Measurements from ENCODE around the gene SLC34A3.

SLC34A3 gene

DNA sequence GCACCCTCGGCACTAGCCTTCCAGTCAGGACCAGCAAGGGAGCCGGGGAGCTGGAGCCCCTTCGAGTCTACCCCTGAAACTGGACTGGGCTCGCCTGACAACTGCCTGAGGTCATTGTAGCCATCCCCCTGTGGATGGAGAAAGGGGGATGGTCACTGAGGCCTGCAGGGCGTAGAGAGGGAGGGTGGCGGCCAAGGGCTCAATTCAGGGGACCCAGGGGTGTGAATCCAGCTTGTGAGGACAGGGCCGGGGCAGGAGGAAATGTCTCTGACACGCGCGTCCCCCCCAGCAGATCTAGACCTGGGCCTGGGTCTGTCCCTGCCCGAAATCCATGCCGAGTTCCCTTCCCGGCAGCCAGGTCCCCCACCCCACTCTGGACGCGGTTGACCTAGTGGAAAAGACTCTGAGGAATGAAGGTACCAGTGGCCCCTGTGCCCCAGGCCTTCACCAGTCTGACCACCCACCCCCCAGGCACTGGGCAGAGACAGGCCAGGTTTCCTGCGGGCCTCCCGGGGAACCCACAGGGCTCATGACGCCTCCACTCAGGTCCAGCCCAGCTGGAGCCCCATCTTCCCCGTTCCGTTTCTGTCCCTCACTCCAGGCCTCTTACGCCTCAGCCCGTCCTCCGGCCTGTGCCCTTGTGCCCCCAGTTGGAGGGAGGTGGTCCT is 805 bp downstream of the SLC34A3 start:
- Histone ChIP-seq H3K27ac (ENCODE audit: low read depth, low read length) (no peak overlapping the region), H3K4me2 (ENCODE audit: low read length) (no peak overlapping the region), H3K79me2 (ENCODE audit: control insufficient read depth, insufficient read depth, low read length, poor library complexity) (no peaks in the 10 kb centered on the region), H3K79me1 (ENCODE audit: low read length) (no peaks in the 10 kb centered on the region), H3K4ac (ENCODE audit: low read depth, low read length) (no peak overlapping the region), H3K9me3 (ENCODE audit: insufficient read depth, low read depth, low read length) (peaks cover 3% of the 10 kb centered on the region), H2AFZ (ENCODE audit: insufficient read depth, low read length, poor library complexity) (no peak overlapping the region), H2BK120ac (ENCODE audit: insufficient read depth, low read length, poor library complexity) (no peak overlapping the region), H3K36me3 (ENCODE audit: control insufficient read depth in 1 of 2, insufficient read depth in 2 of 2, low read length in 2 of 2) (no peaks in the 10 kb centered on the region), H3K23ac (ENCODE audit: low read length) (no peak overlapping the region), H3K4me1 (ENCODE audit: control insufficient read depth in 1 of 2, insufficient read depth in 2 of 2, low read length in 2 of 2) (peaks cover 7 to 14% of the 10 kb centered on the region in 2 experiments), H4K12ac (ENCODE audit: low read depth, low read length) (no peak overlapping the region), H3K14ac (ENCODE audit: low read length) (no peak overlapping the region), H3K9ac (ENCODE audit: low read length) (no peak overlapping the region), H2AK5ac (ENCODE audit: low read length) (no peak overlapping the region), H4K8ac (ENCODE audit: low read depth, low read length) (no peak overlapping the region), H3K4me3 (ENCODE audit: low read depth, low read length) (no peak overlapping the region), H3K27me3 (ENCODE audit: insufficient read depth, low read length) (no peaks in the 10 kb centered on the region), H3K18ac (ENCODE audit: low read length) (no peak overlapping the region), H2BK5ac (ENCODE audit: low read depth, low read length, poor library complexity) (no peak overlapping the region), H4K91ac (ENCODE audit: low read depth, low read length) (no peak overlapping the region), H2BK12ac (ENCODE audit: low read length) (no peak overlapping the region)
- no peak for DNase-seq
- no CpG with 5 or more reads among the region's 23 CpGs for WGBS (ENCODE audit: extremely low coverage, insufficient coverage, insufficient read length)

DNA sequence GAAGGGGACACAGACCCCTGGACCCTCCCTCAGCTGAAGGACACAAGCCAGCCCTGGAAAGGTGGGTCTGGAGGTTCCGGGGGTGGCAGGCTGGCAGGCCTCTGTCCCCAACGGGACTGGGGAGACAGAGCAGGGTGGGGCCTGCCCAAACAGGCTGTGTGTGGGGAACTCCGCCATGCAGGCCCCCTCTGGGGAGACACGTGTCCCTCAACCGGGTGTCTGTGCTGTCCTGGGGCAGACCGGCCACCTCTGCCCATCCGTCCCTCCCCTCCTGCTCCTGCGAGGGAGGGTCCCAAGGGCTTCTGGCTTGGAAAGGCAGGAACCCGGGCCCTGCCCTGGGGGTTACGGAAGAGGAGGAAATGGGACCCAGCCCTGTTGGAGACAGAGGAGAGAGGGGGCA is 1.4 kb downstream of the SLC34A3 start:
- H2BK12ac ChIP-seq (ENCODE audit: low read length) = no peak overlapping the region
- H3K4me2 ChIP-seq (ENCODE audit: low read length) = no peak overlapping the region
- no peaks in the 10 kb centered on the region for H3K27me3 ChIP-seq (ENCODE audit: insufficient read depth, low read length)
- no peak overlapping the region for H3K18ac ChIP-seq (ENCODE audit: low read length)
- H2AFZ ChIP-seq (ENCODE audit: insufficient read depth, low read length, poor library complexity) = no peak overlapping the region
- H3K23ac ChIP-seq (ENCODE audit: low read length) = no peak overlapping the region
- no peak overlapping the region for H2AK5ac ChIP-seq (ENCODE audit: low read length)
- peaks cover 8 to 13% of the 10 kb centered on the region in 2 experiments for H3K4me1 ChIP-seq (ENCODE audit: control insufficient read depth in 1 of 2, insufficient read depth in 2 of 2, low read length in 2 of 2)
- no peaks in the 10 kb centered on the region for H3K79me1 ChIP-seq (ENCODE audit: low read length)
- no peak overlapping the region for H4K91ac ChIP-seq (ENCODE audit: low read depth, low read length)
- no peak overlapping the region for H3K14ac ChIP-seq (ENCODE audit: low read length)
- no peak overlapping the region for H4K8ac ChIP-seq (ENCODE audit: low read depth, low read length)
- no CpG with 5 or more reads among the region's 10 CpGs for WGBS (ENCODE audit: extremely low coverage, insufficient coverage, insufficient read length)
- no peak overlapping the region for H3K9ac ChIP-seq (ENCODE audit: low read length)
- no peak overlapping the region for H3K4me3 ChIP-seq (ENCODE audit: low read depth, low read length)
- H4K12ac ChIP-seq (ENCODE audit: low read depth, low read length) = no peak overlapping the region
- no peak overlapping the region for H2BK120ac ChIP-seq (ENCODE audit: insufficient read depth, low read length, poor library complexity)
- H3K9me3 ChIP-seq (ENCODE audit: insufficient read depth, low read depth, low read length) = peaks cover 1% of the 10 kb centered on the region
- H3K79me2 ChIP-seq (ENCODE audit: control insufficient read depth, insufficient read depth, low read length, poor library complexity) = no peaks in the 10 kb centered on the region
- H2BK5ac ChIP-seq (ENCODE audit: low read depth, low read length, poor library complexity) = no peak overlapping the region
- H3K4ac ChIP-seq (ENCODE audit: low read depth, low read length) = no peak overlapping the region
- no peaks in the 10 kb centered on the region for H3K36me3 ChIP-seq (ENCODE audit: control insufficient read depth in 1 of 2, insufficient read depth in 2 of 2, low read length in 2 of 2)
- DNase-seq = no peak
- H3K27ac ChIP-seq (ENCODE audit: low read depth, low read length) = no peak overlapping the region

DNA sequence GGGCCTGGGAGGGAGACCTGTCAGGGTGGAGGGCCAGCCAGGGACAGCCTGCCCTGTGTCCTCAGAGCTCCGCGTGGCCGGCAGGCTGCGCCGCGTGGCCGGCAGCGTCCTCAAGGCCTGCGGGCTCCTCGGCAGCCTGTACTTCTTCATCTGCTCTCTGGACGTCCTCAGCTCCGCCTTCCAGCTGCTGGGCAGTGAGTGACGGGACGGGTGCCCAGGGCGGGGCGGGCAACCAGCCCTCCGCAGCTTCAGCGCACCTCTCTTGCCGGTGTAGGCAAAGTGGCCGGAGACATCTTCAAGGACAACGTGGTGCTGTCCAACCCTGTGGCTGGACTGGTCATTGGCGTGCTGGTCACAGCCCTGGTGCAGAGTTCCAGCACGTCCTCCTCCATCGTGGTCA is 1.8 kb downstream of the SLC34A3 start:
- Histone ChIP-seq H3K9ac (ENCODE audit: low read length) (no peak overlapping the region), H3K4me1 (ENCODE audit: control insufficient read depth in 1 of 2, insufficient read depth in 2 of 2, low read length in 2 of 2) (peaks cover 5 to 9% of the 10 kb centered on the region in 2 experiments), H3K9me3 (ENCODE audit: insufficient read depth, low read depth, low read length) (peaks cover 1% of the 10 kb centered on the region), H3K27me3 (ENCODE audit: insufficient read depth, low read length) (no peaks in the 10 kb centered on the region), H4K91ac (ENCODE audit: low read depth, low read length) (no peak overlapping the region), H3K4ac (ENCODE audit: low read depth, low read length) (no peak overlapping the region), H3K14ac (ENCODE audit: low read length) (no peak overlapping the region), H2BK5ac (ENCODE audit: low read depth, low read length, poor library complexity) (no peak overlapping the region), H3K27ac (ENCODE audit: low read depth, low read length) (no peak overlapping the region), H3K4me2 (ENCODE audit: low read length) (no peak overlapping the region), H3K4me3 (ENCODE audit: low read depth, low read length) (no peak overlapping the region), H3K23ac (ENCODE audit: low read length) (no peak overlapping the region), H4K8ac (ENCODE audit: low read depth, low read length) (no peak overlapping the region), H2AK5ac (ENCODE audit: low read length) (no peak overlapping the region), H2BK120ac (ENCODE audit: insufficient read depth, low read length, poor library complexity) (no peak overlapping the region), H2AFZ (ENCODE audit: insufficient read depth, low read length, poor library complexity) (no peak overlapping the region), H3K36me3 (ENCODE audit: control insufficient read depth in 1 of 2, insufficient read depth in 2 of 2, low read length in 2 of 2) (no peaks in the 10 kb centered on the region), H4K12ac (ENCODE audit: low read depth, low read length) (no peak overlapping the region), H2BK12ac (ENCODE audit: low read length) (no peak overlapping the region), H3K18ac (ENCODE audit: low read length) (no peak overlapping the region), H3K79me2 (ENCODE audit: control insufficient read depth, insufficient read depth, low read length, poor library complexity) (no peaks in the 10 kb centered on the region), H3K79me1 (ENCODE audit: low read length) (no peaks in the 10 kb centered on the region)
- WGBS (ENCODE audit: extremely low coverage, insufficient coverage, insufficient read length) = no CpG with 5 or more reads among the region's 24 CpGs
- no peak for DNase-seq

DNA sequence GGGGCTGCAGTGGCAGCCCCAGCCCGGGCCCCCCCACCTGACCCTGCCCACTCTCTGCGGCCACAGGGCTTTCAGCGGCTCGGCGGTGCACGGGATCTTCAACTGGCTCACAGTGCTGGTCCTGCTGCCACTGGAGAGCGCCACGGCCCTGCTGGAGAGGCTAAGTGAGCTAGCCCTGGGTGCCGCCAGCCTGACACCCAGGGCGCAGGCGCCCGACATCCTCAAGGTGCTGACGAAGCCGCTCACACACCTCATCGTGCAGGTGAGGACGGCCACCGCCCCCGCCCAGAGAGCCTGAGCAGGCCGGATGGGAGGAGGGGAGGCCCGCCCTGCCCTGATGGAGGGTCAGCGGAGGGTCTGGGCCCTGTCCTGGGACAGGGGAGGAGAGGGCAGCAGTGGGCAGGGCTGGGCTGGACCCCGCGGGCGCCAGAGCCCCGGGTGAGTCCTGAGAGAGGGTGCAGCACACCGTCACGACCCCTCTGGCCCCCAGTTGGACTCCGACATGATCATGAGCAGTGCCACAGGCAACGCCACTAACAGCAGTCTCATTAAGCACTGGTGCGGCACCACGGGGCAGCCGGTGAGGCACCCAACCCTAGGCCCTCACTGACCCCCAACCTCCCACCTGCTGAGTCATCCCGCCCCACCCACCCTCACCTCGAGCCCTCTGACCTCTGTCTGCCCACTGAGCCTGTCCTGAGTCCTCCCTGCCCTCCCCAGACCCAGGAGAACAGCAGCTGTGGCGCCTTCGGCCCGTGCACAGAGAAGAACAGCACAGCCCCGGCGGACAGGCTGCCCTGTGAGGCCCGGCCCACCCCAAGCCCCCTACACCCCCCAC is 2.7 kb downstream of the SLC34A3 start:
- peaks cover 1% of the 10 kb centered on the region for H3K9me3 ChIP-seq (ENCODE audit: insufficient read depth, low read depth, low read length)
- H2AFZ ChIP-seq (ENCODE audit: insufficient read depth, low read length, poor library complexity) = no peak overlapping the region
- no peak overlapping the region for H2BK5ac ChIP-seq (ENCODE audit: low read depth, low read length, poor library complexity)
- H2BK120ac ChIP-seq (ENCODE audit: insufficient read depth, low read length, poor library complexity) = no peak overlapping the region
- no peaks in the 10 kb centered on the region for H3K79me2 ChIP-seq (ENCODE audit: control insufficient read depth, insufficient read depth, low read length, poor library complexity)
- no peak overlapping the region for H4K91ac ChIP-seq (ENCODE audit: low read depth, low read length)
- no peaks in the 10 kb centered on the region for H3K79me1 ChIP-seq (ENCODE audit: low read length)
- H3K18ac ChIP-seq (ENCODE audit: low read length) = no peak overlapping the region
- no peak overlapping the region for H3K14ac ChIP-seq (ENCODE audit: low read length)
- no peaks in the 10 kb centered on the region for H3K36me3 ChIP-seq (ENCODE audit: control insufficient read depth in 1 of 2, insufficient read depth in 2 of 2, low read length in 2 of 2)
- H2BK12ac ChIP-seq (ENCODE audit: low read length) = no peak overlapping the region
- peaks cover 5 to 9% of the 10 kb centered on the region in 2 experiments for H3K4me1 ChIP-seq (ENCODE audit: control insufficient read depth in 1 of 2, insufficient read depth in 2 of 2, low read length in 2 of 2)
- no peak for DNase-seq
- H3K9ac ChIP-seq (ENCODE audit: low read length) = no peak overlapping the region
- H4K8ac ChIP-seq (ENCODE audit: low read depth, low read length) = no peak overlapping the region
- no peak overlapping the region for H3K4ac ChIP-seq (ENCODE audit: low read depth, low read length)
- H2AK5ac ChIP-seq (ENCODE audit: low read length) = no peak overlapping the region
- WGBS (ENCODE audit: extremely low coverage, insufficient coverage, insufficient read length) = no CpG with 5 or more reads among the region's 40 CpGs
- H3K23ac ChIP-seq (ENCODE audit: low read length) = no peak overlapping the region
- no peak overlapping the region for H3K4me3 ChIP-seq (ENCODE audit: low read depth, low read length)
- no peak overlapping the region for H3K4me2 ChIP-seq (ENCODE audit: low read length)
- H4K12ac ChIP-seq (ENCODE audit: low read depth, low read length) = no peak overlapping the region
- H3K27me3 ChIP-seq (ENCODE audit: insufficient read depth, low read length) = no peaks in the 10 kb centered on the region
- no peak overlapping the region for H3K27ac ChIP-seq (ENCODE audit: low read depth, low read length)

Measured in trophoblast cell (in vitro differentiated cells and primary cell).